Measurements from ENCODE around the gene IFITM5. TPM values are rescaled to one million over a fixed set of nuclear protein-coding genes. Genes with fewer than 3 reads are reported as not detected.
"Not testable (repeated sequence)": the region's sequence is repeated elsewhere in the genome, so short reads cannot be mapped to it uniquely, and the experiment has no call there.

The IFITM5 gene
- total RNA-seq, 1 experiment from 2014 or later, result not detected

GRCh38 chr11:332651-333480 lies 33.5 kb upstream of the IFITM5 start:
- DNase-seq, result no peak
- no peaks in the 10 kb centered on the region for H3K9me3 ChIP-seq (replicated peaks)
- H3K36me3 ChIP-seq, result no peaks in the 10 kb centered on the region
- H3K4me1 ChIP-seq, result peaks cover 8% of the 10 kb centered on the region; the same call in 1 of the 2 replicates
- no peak overlapping the region for H3K27ac ChIP-seq
- no peak overlapping the region for H3K4me3 ChIP-seq
- H3K27me3 ChIP-seq, result no peaks in the 10 kb centered on the region

GRCh38 chr11:331358-332060 lies 32.2 kb upstream of the IFITM5 start:
- no peak overlapping the region for H3K27ac ChIP-seq
- no peak for DNase-seq
- H3K36me3 ChIP-seq, result no peaks in the 10 kb centered on the region
- H3K4me1 ChIP-seq, result peaks cover 17% of the 10 kb centered on the region
- no peaks in the 10 kb centered on the region for H3K27me3 ChIP-seq
- no peaks in the 10 kb centered on the region for H3K9me3 ChIP-seq (replicated peaks)
- no peak overlapping the region for H3K4me3 ChIP-seq

GRCh38 chr11:330694-331357 lies 31.5 kb upstream of the IFITM5 start:
- Histone ChIP-seq H3K27me3 (no peaks in the 10 kb centered on the region), H3K4me3 (no peak overlapping the region), H3K4me1 (peaks cover 16% of the 10 kb centered on the region), H3K9me3 (replicated peaks) (no peaks in the 10 kb centered on the region), H3K27ac (no peak overlapping the region), H3K36me3 (no peaks in the 10 kb centered on the region)
- no peak for DNase-seq

- peaks cover 13% of the 10 kb centered on the region for H3K4me1 ChIP-seq
- H3K27me3 ChIP-seq, result no peaks in the 10 kb centered on the region
- no peaks in the 10 kb centered on the region for H3K9me3 ChIP-seq (replicated peaks)
- DNase-seq, result no peak
- no peaks in the 10 kb centered on the region for H3K36me3 ChIP-seq
- no peak overlapping the region for H3K4me3 ChIP-seq
- H3K27ac ChIP-seq, result no peak overlapping the region
Measured at GRCh38 chr11:330307-330693, 31.0 kb upstream of the IFITM5 start.

GRCh38 chr11:329886-330253 lies 30.5 kb upstream of the IFITM5 start:
- Histone ChIP-seq H3K4me1 (peaks cover 13% of the 10 kb centered on the region), H3K4me3 (no peak overlapping the region), H3K27ac (no peak overlapping the region), H3K9me3 (replicated peaks) (no peaks in the 10 kb centered on the region), H3K27me3 (no peaks in the 10 kb centered on the region), H3K36me3 (no peaks in the 10 kb centered on the region)
- DNase-seq, result no peak

- Histone ChIP-seq H3K4me1 (peaks cover 11% of the 10 kb centered on the region), H3K27ac (0 out of 2 replicates have a peak overlapping the region, but pooled peaks have one; percentile 5)
- H3K9me3 ChIP-seq (replicated peaks); H3K27me3 ChIP-seq; H3K4me3 ChIP-seq; H3K36me3 ChIP-seq; DNase-seq: not testable (repeated sequence)
Measured at GRCh38 chr11:328516-329100, 29.3 kb upstream of the IFITM5 start.

GRCh38 chr11:328012-328411 lies 28.7 kb upstream of the IFITM5 start:
- Histone ChIP-seq H3K4me1 (peaks cover 11% of the 10 kb centered on the region), H3K27me3 (no peaks in the 10 kb centered on the region), H3K36me3 (no peaks in the 10 kb centered on the region), H3K27ac (no peak overlapping the region), H3K9me3 (replicated peaks) (no peaks in the 10 kb centered on the region), H3K4me3 (no peak overlapping the region)
- DNase-seq, result no peak

DNA sequence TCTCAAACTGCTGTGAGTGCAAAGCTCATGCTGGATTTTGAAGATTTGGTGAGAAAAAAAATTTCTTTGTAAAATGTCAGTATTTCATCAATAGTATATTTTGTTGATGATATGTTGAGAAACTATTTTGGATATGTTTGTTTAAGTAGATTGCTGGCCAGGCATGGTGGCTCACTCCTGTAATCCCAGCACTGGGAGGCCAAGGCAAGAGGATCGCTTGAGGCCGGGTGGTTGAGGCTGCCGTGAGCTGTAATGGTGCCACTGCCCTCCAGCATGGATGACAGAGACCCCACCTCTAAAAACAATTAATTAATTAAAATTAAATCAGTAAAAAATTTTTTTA lies 28.2 kb upstream of the IFITM5 start:
- Histone ChIP-seq H3K4me3 (peak overlapping the region; percentile 35), H3K36me3 (no peaks in the 10 kb centered on the region), H3K9me3 (replicated peaks) (no peaks in the 10 kb centered on the region), H3K27me3 (no peaks in the 10 kb centered on the region), H3K27ac (no peak overlapping the region; the same call in 1 of the 2 replicates), H3K4me1 (peaks cover 11% of the 10 kb centered on the region)
- no peak for DNase-seq

- Histone ChIP-seq H3K27me3 (no peaks in the 10 kb centered on the region), H3K36me3 (no peaks in the 10 kb centered on the region), H3K4me1 (peaks cover 11% of the 10 kb centered on the region), H3K4me3 (peak overlapping the region; percentile 35), H3K27ac (peak overlapping the region; percentile 7; the same call in 1 of the 2 replicates), H3K9me3 (replicated peaks) (no peaks in the 10 kb centered on the region)
- peak; percentile 42 to 60 for DNase-seq
Measured at GRCh38 chr11:326842-327580, 27.7 kb upstream of the IFITM5 start.

GRCh38 chr11:326592-326841 lies 27.2 kb upstream of the IFITM5 start:
- Histone ChIP-seq H3K36me3 (no peaks in the 10 kb centered on the region), H3K4me3 (peak overlapping the region; percentile 35; the same call in 1 of the 2 replicates), H3K27ac (peak overlapping the region; percentile 7; the same call in 1 of the 2 replicates), H3K4me1 (peaks cover 11% of the 10 kb centered on the region), H3K27me3 (no peaks in the 10 kb centered on the region), H3K9me3 (replicated peaks) (no peaks in the 10 kb centered on the region)
- DNase-seq, result peak in 1 of 2 experiments; percentile 20

DNA sequence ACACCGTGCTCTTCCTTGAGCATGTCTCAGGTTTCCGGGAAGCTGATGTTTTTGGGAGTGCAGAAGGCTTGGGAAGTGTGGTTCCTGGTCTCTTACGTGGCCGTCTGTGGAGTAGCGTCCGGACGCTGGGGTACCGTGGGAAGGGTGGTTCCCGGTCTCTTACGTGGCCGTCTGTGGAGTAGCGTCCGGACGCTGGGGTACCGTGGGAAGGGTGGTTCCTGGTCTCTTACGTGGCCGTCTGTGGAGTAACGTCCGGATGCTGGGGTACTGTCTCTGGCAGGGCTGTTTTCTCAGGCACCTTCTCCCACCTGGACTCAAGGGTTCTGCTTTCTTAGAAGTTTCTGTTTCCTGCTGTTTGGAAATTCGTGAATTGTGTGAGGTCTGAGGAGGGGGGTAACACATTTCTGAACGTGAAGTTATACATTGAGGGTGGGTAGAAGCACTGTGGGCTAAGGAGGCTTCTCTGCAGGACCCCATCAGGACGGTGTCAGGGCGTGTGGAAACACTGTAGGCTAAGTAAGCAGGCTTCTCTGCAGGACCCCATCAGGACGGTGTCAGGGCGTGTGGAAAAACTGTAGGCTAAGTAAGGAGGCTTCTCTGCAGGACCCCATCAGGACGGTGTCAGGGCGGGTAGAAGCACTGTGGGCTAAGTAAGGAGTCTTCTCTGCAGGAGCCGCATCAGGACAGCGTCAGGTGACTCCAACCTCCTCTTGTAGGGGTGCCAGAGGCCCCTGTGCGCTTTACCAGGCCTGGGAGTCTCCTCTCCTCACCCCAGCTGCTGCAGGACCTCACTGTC lies 26.7 kb upstream of the IFITM5 start:
- H3K9me3 ChIP-seq (replicated peaks), result no peaks in the 10 kb centered on the region
- DNase-seq, result no peak
- H3K4me3 ChIP-seq, result no peak overlapping the region
- H3K27ac ChIP-seq, result no peak overlapping the region; the same call in 1 of the 2 replicates
- H3K27me3 ChIP-seq, result no peaks in the 10 kb centered on the region
- no peaks in the 10 kb centered on the region for H3K36me3 ChIP-seq
- peaks cover 11% of the 10 kb centered on the region for H3K4me1 ChIP-seq

GRCh38 chr11:324593-325517 lies 25.5 kb upstream of the IFITM5 start:
- not testable (repeated sequence) for DNase-seq, H3K27ac ChIP-seq

DNA sequence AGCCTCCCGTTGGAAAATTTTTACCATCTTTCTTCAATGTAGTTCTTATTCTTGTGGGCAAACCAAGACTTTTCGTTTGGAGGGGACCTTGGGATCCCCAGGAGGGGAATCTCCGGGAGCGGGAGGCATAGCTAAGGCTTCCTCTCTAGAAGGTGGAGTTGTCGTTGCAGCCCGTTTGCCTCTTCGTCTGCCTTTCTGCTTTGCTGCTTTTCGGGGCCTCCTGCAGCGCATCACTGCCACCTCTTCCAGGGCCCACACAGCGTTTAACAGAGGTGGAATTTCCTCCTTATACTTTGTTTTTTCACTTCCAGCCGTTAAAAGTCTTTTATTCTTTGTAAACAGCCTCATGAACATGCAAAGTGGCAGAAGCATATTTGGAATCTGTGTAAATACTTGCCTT lies 24.8 kb upstream of the IFITM5 start:
- Histone ChIP-seq H3K27ac (no peak overlapping the region), H3K27me3 (no peaks in the 10 kb centered on the region), H3K36me3 (no peaks in the 10 kb centered on the region), H3K9me3 (replicated peaks) (no peaks in the 10 kb centered on the region), H3K4me3 (no peak overlapping the region), H3K4me1 (peaks cover 11% of the 10 kb centered on the region)
- DNase-seq, result no peak

More at GRCh38 chr11:324593-325517, 25.5 kb upstream of the IFITM5 start:
- not testable (repeated sequence) for H3K4me3 ChIP-seq; H3K9me3 ChIP-seq (replicated peaks); H3K36me3 ChIP-seq; H3K27me3 ChIP-seq
- H3K4me1 ChIP-seq, result peaks cover 11% of the 10 kb centered on the region

Measured in SJCRH30 (cell line).